ENCODE results near the gene DDX42.

DDX42 gene

GRCh38 chr17:63827801-63828221 is 53.8 kb downstream of the DDX42 start:
- no peaks in the 10 kb centered on the region for H3K9me3 ChIP-seq
- H3K4me3 ChIP-seq: peak overlapping the region; percentile 73 to 77
- TF ChIP-seq, protein P1, sequence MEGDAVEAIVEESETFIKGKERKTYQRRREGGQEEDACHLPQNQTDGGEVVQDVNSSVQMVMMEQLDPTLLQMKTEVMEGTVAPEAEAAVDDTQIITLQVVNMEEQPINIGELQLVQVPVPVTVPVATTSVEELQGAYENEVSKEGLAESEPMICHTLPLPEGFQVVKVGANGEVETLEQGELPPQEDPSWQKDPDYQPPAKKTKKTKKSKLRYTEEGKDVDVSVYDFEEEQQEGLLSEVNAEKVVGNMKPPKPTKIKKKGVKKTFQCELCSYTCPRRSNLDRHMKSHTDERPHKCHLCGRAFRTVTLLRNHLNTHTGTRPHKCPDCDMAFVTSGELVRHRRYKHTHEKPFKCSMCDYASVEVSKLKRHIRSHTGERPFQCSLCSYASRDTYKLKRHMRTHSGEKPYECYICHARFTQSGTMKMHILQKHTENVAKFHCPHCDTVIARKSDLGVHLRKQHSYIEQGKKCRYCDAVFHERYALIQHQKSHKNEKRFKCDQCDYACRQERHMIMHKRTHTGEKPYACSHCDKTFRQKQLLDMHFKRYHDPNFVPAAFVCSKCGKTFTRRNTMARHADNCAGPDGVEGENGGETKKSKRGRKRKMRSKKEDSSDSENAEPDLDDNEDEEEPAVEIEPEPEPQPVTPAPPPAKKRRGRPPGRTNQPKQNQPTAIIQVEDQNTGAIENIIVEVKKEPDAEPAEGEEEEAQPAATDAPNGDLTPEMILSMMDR (IDR thresholded peaks at IDR 0.05): no peak
- H3K27me3 ChIP-seq: no peaks in the 10 kb centered on the region
- peak overlapping the region; percentile 87 to 90 for H3K27ac ChIP-seq
- H3K36me3 ChIP-seq: peaks cover 65 to 70% (median 65%) of the 10 kb centered on the region in 3 donors
- H3K4me1 ChIP-seq: peaks cover 0 to 33% (median 24%) of the 10 kb centered on the region in 4 donors
- no peak for DNase-seq
- intact Hi-C loops (cut with DNase I; ENCODE audit: low total_unique reads): no loop called here

GRCh38 chr17:63828936-63829335 is 55.0 kb downstream of the DDX42 start:
- no peaks in the 10 kb centered on the region for H3K9me3 ChIP-seq
- peaks cover 0 to 33% (median 24%) of the 10 kb centered on the region in 4 donors for H3K4me1 ChIP-seq
- peak overlapping the region; percentile 34 to 90 for H3K27ac ChIP-seq
- H3K36me3 ChIP-seq: peaks cover 65 to 70% (median 65%) of the 10 kb centered on the region in 3 donors
- H3K27me3 ChIP-seq: no peaks in the 10 kb centered on the region
- intact Hi-C loops (cut with DNase I; ENCODE audit: low total_unique reads): no loop called here
- DNase-seq: no peak
- TF ChIP-seq, protein P1 (IDR thresholded peaks at IDR 0.05): no peak
- peak overlapping the region in 1 of 2 donors; percentile 77 for H3K4me3 ChIP-seq

- no peak for DNase-seq
- TF ChIP-seq, protein P1 (IDR thresholded peaks at IDR 0.05): no peak
- peaks cover 0 to 38% (median 30%) of the 10 kb centered on the region in 4 donors for H3K4me1 ChIP-seq
- no peaks in the 10 kb centered on the region for H3K27me3 ChIP-seq
- no peak overlapping the region for H3K4me3 ChIP-seq
- intact Hi-C loops (cut with DNase I; ENCODE audit: low total_unique reads): no loop called here
- H3K27ac ChIP-seq: peak overlapping the region in 1 of 2 donors; percentile 2
- peaks cover 63 to 70% (median 65%) of the 10 kb centered on the region in 3 donors for H3K36me3 ChIP-seq
- no peaks in the 10 kb centered on the region for H3K9me3 ChIP-seq
Measured at GRCh38 chr17:63830278-63830677, 56.3 kb downstream of the DDX42 start.

DNA sequence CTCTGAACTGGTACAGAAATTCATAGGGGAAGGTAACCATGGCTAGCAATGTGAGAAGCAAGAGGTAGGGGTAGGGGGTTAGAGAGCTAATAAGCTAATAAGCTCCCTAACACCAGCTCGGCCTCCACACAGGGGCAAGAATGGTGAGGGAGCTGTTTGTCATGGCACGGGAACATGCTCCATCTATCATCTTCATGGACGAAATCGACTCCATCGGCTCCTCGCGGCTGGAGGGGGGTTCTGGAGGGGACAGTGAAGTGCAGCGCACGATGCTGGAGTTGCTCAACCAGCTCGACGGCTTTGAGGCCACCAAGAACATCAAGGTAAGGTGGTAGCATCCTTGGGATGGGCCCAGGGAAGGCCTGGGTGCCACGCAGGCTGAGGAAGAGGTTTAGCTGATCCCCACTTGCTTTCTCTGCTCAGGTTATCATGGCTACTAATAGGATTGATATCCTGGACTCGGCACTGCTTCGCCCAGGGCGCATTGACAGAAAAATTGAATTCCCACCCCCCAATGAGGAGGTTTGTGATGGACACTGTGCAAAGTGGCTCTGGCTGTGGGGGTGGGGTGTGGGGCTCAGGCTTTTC is 57.0 kb downstream of the DDX42 start:
- H3K4me1 ChIP-seq: peaks cover 0 to 36% (median 28%) of the 10 kb centered on the region in 4 donors
- no peak overlapping the region for H3K27ac ChIP-seq
- intact Hi-C loops (cut with DNase I; ENCODE audit: low total_unique reads): no loop called here
- no peak for DNase-seq
- H3K4me3 ChIP-seq: no peak overlapping the region
- TF ChIP-seq, protein P1 (IDR thresholded peaks at IDR 0.05): no peak
- no peaks in the 10 kb centered on the region for H3K9me3 ChIP-seq
- H3K36me3 ChIP-seq: peaks cover 68 to 72% (median 72%) of the 10 kb centered on the region in 3 donors
- no peaks in the 10 kb centered on the region for H3K27me3 ChIP-seq

GRCh38 chr17:63831505-63831904 is 57.5 kb downstream of the DDX42 start:
- Histone ChIP-seq H3K27me3 (no peaks in the 10 kb centered on the region), H3K4me3 (no peak overlapping the region), H3K4me1 (peaks cover 0 to 34% (median 24%) of the 10 kb centered on the region in 4 donors), H3K36me3 (peaks cover 72 to 77% (median 76%) of the 10 kb centered on the region in 3 donors), H3K27ac (no peak overlapping the region), H3K9me3 (no peaks in the 10 kb centered on the region)
- TF ChIP-seq, protein P1 (IDR thresholded peaks at IDR 0.05): no peak
- DNase-seq: no peak
- intact Hi-C loops (cut with DNase I; ENCODE audit: low total_unique reads): no loop called here

Measured in tibial artery (tissue), 4 donors.